ENCODE results near the gene NDUFB8. TPM values are rescaled to one million over a fixed set of nuclear protein-coding genes. Genes with fewer than 3 reads are reported as not detected.
A peak's percentile ranks its signal among the peaks of the same experiment; 100 is the strongest.
"Not testable (repeated sequence)": the region's sequence is repeated elsewhere in the genome, so short reads cannot be mapped to it uniquely, and the experiment has no call there.

The NDUFB8 gene
- polyA plus RNA-seq, result 100 to 1,000 TPM; 186 to 484 (median 406) TPM
- long read RNA-seq, donor 1, transcript NDUFB8-201 (5 exons, 671 nt), result major isoform, 228 of 506 reads
- long read RNA-seq, donor 1, transcript NDUFB8-205 (4 exons, 829 nt), result minor isoform, 21 of 506 reads
- long read RNA-seq, donor 1, transcript NDUFB8-207 (3 exons, 602 nt), result minor isoform, 9 of 506 reads
- long read RNA-seq, donor 1, transcript NDUFB8-204 (2 exons, 390 nt), result minor isoform, 108 of 506 reads
- long read RNA-seq, donor 1, partial matches to known transcripts, result 137 of 506 reads
- long read RNA-seq, donor 1, other reads (novel, unspliced or antisense), result 0 of 506 reads
- long read RNA-seq, donor 2, transcript NDUFB8-204 (2 exons, 390 nt), result minor isoform, 15 of 117 reads
- long read RNA-seq, donor 2, transcript NDUFB8-201 (5 exons, 671 nt), result major isoform, 50 of 117 reads
- long read RNA-seq, donor 2, partial matches to known transcripts, result 48 of 117 reads
- long read RNA-seq, donor 2, other reads (novel, unspliced or antisense), result 0 of 117 reads
- long read RNA-seq, donor 3, transcript NDUFB8-201 (5 exons, 671 nt), result major isoform, 90 of 240 reads
- long read RNA-seq, donor 3, transcript NDUFB8-205 (4 exons, 829 nt), result minor isoform, 8 of 240 reads
- long read RNA-seq, donor 3, transcript NDUFB8-204 (2 exons, 390 nt), result minor isoform, 54 of 240 reads
- long read RNA-seq, donor 3, partial matches to known transcripts, result 83 of 240 reads
- long read RNA-seq, donor 3, other reads (novel, unspliced or antisense), result 0 of 240 reads
- long read RNA-seq, donor 4, transcript NDUFB8-201 (5 exons, 671 nt), result major isoform, 7 of 10 reads
- long read RNA-seq, donor 4, partial matches to known transcripts, result 0 of 10 reads
- long read RNA-seq, donor 4, other reads (novel, unspliced or antisense), result 0 of 10 reads
- long read RNA-seq, donor 5, transcript NDUFB8-204 (2 exons, 390 nt), result minor isoform, 21 of 90 reads
- long read RNA-seq, donor 5, transcript NDUFB8-201 (5 exons, 671 nt), result major isoform, 31 of 90 reads
- long read RNA-seq, donor 5, partial matches to known transcripts, result 36 of 90 reads
- long read RNA-seq, donor 5, other reads (novel, unspliced or antisense), result 0 of 90 reads
- long read RNA-seq, donor 6, transcript NDUFB8-204 (2 exons, 390 nt), result minor isoform, 53 of 245 reads
- long read RNA-seq, donor 6, transcript NDUFB8-205 (4 exons, 829 nt), result minor isoform, 7 of 245 reads
- long read RNA-seq, donor 6, transcript NDUFB8-201 (5 exons, 671 nt), result major isoform, 81 of 245 reads
- long read RNA-seq, donor 6, partial matches to known transcripts, result 99 of 245 reads
- long read RNA-seq, donor 6, other reads (novel, unspliced or antisense), result 0 of 245 reads
- long read RNA-seq, donor 7, result 0 reads
- long read RNA-seq, donor 8, transcript NDUFB8-204 (2 exons, 390 nt), result minor isoform, 7 of 40 reads
- long read RNA-seq, donor 8, transcript NDUFB8-201 (5 exons, 671 nt), result major isoform, 19 of 40 reads
- long read RNA-seq, donor 8, partial matches to known transcripts, result 14 of 40 reads
- long read RNA-seq, donor 8, other reads (novel, unspliced or antisense), result 0 of 40 reads
- long read RNA-seq, donor 9, transcript NDUFB8-204 (2 exons, 390 nt), result minor isoform, 15 of 79 reads
- long read RNA-seq, donor 9, transcript NDUFB8-201 (5 exons, 671 nt), result major isoform, 28 of 79 reads
- long read RNA-seq, donor 9, partial matches to known transcripts, result 34 of 79 reads
- long read RNA-seq, donor 9, other reads (novel, unspliced or antisense), result 0 of 79 reads
- long read RNA-seq, donor 10, transcript NDUFB8-201 (5 exons, 671 nt), result major isoform, 119 of 254 reads
- long read RNA-seq, donor 10, transcript NDUFB8-204 (2 exons, 390 nt), result minor isoform, 47 of 254 reads
- long read RNA-seq, donor 10, transcript NDUFB8-205 (4 exons, 829 nt), result minor isoform, 12 of 254 reads
- long read RNA-seq, donor 10, partial matches to known transcripts, result 69 of 254 reads
- long read RNA-seq, donor 10, other reads (novel, unspliced or antisense), result 0 of 254 reads

GRCh38 chr10:100529475-100530298 lies at the start of gene NDUFB8:
Gene NDUFB8, minus strand, starts transcription at chr10:100529871. Its CDS starts 20 bp downstream, at chr10:100529851.
- no peaks in the 10 kb centered on the region for H3K27me3 ChIP-seq (ENCODE audit: control insufficient read depth in 3 of 3, insufficient read depth in 3 of 3, low read length in 3 of 3)
- H3K4me1 ChIP-seq (ENCODE audit: control insufficient read depth in 3 of 3, insufficient read depth in 2 of 3, low read depth in 1 of 3, low read length in 2 of 3), result peaks cover 0 to 5% (median 2%) of the 10 kb centered on the region in 3 donors
- DNase-seq (peak; percentile 94 to 96), FAIRE-seq (no peak)
- WGBS, 3 donors, result 0 to 1% (median 1%) methylated on average over 42 to 43 of the region's 43 CpGs
- H3K27ac ChIP-seq (ENCODE audit: low read depth in 1 of 3, low read length in 2 of 3), result peak within 1 kb of the TSS; percentile 27 to 76 (median 52)
- H3K4me3 ChIP-seq (ENCODE audit: low read depth in 1 of 3, low read length in 3 of 3), result peak within 1 kb of the TSS; percentile 68 to 90 (median 73)
- H3K9me3 ChIP-seq (ENCODE audit: control insufficient read depth in 2 of 2, insufficient read depth in 1 of 2, low read depth in 1 of 2, low read length in 1 of 2), result no peaks in the 10 kb centered on the region
- peaks cover 2 to 24% (median 11%) of the 10 kb centered on the region in 3 donors for H3K36me3 ChIP-seq (ENCODE audit: control insufficient read depth in 3 of 3, insufficient read depth in 2 of 3, low read depth in 1 of 3, low read length in 3 of 3)

GRCh38 chr10:100576282-100576635 lies 46.6 kb upstream of the NDUFB8 start:
- Histone ChIP-seq H3K4me3 (ENCODE audit: low read depth in 1 of 3, low read length in 3 of 3) (no peak overlapping the region), H3K27ac (ENCODE audit: low read depth in 1 of 3, low read length in 2 of 3) (no peak overlapping the region), H3K36me3 (ENCODE audit: control insufficient read depth in 3 of 3, insufficient read depth in 2 of 3, low read depth in 1 of 3, low read length in 3 of 3) (no peaks in the 10 kb centered on the region), H3K9me3 (ENCODE audit: control insufficient read depth in 2 of 2, insufficient read depth in 1 of 2, low read depth in 1 of 2, low read length in 1 of 2) (no peaks in the 10 kb centered on the region), H3K27me3 (ENCODE audit: control insufficient read depth in 3 of 3, insufficient read depth in 3 of 3, low read length in 3 of 3) (peaks cover 0 to 65% (median 14%) of the 10 kb centered on the region in 3 donors), H3K4me1 (ENCODE audit: control insufficient read depth in 3 of 3, insufficient read depth in 2 of 3, low read depth in 1 of 3, low read length in 2 of 3) (no peaks in the 10 kb centered on the region)
- DNase-seq (no peak), FAIRE-seq (no peak)
- 62 to 74% (median 62%) methylated on average over 5 of the region's 5 CpGs for WGBS, 3 donors

GRCh38 chr10:100575585-100576281 lies 46.1 kb upstream of the NDUFB8 start:
- Histone ChIP-seq H3K27me3 (ENCODE audit: control insufficient read depth in 3 of 3, insufficient read depth in 3 of 3, low read length in 3 of 3) (peaks cover 0 to 67% (median 18%) of the 10 kb centered on the region in 3 donors), H3K4me3 (ENCODE audit: low read depth in 1 of 3, low read length in 3 of 3) (no peak overlapping the region), H3K36me3 (ENCODE audit: control insufficient read depth in 3 of 3, insufficient read depth in 2 of 3, low read depth in 1 of 3, low read length in 3 of 3) (no peaks in the 10 kb centered on the region), H3K4me1 (ENCODE audit: control insufficient read depth in 3 of 3, insufficient read depth in 2 of 3, low read depth in 1 of 3, low read length in 2 of 3) (no peaks in the 10 kb centered on the region), H3K9me3 (ENCODE audit: control insufficient read depth in 2 of 2, insufficient read depth in 1 of 2, low read depth in 1 of 2, low read length in 1 of 2) (no peaks in the 10 kb centered on the region), H3K27ac (ENCODE audit: low read depth in 1 of 3, low read length in 2 of 3) (no peak overlapping the region)
- 81 to 85% (median 82%) methylated on average over 8 of the region's 8 CpGs for WGBS, 3 donors
- DNase-seq (no peak), FAIRE-seq (no peak)

- not testable (repeated sequence) for H3K9me3 ChIP-seq (ENCODE audit: control insufficient read depth in 2 of 2, insufficient read depth in 1 of 2, low read depth in 1 of 2, low read length in 1 of 2); H3K27ac ChIP-seq (ENCODE audit: low read depth in 1 of 3, low read length in 2 of 3); H3K4me1 ChIP-seq (ENCODE audit: control insufficient read depth in 3 of 3, insufficient read depth in 2 of 3, low read depth in 1 of 3, low read length in 2 of 3); H3K36me3 ChIP-seq (ENCODE audit: control insufficient read depth in 3 of 3, insufficient read depth in 2 of 3, low read depth in 1 of 3, low read length in 3 of 3); DNase-seq; FAIRE-seq; H3K4me3 ChIP-seq (ENCODE audit: low read depth in 1 of 3, low read length in 3 of 3)
- peaks cover 0 to 69% (median 22%) of the 10 kb centered on the region in 3 donors for H3K27me3 ChIP-seq (ENCODE audit: control insufficient read depth in 3 of 3, insufficient read depth in 3 of 3, low read length in 3 of 3)
- WGBS, 3 donors, result 79 to 84% (median 82%) methylated on average over 7 of the region's 7 CpGs
Measured at GRCh38 chr10:100575146-100575545, 45.5 kb upstream of the NDUFB8 start.

GRCh38 chr10:100571084-100571856 lies 41.6 kb upstream of the NDUFB8 start:
- H3K27me3 ChIP-seq (ENCODE audit: control insufficient read depth in 3 of 3, insufficient read depth in 3 of 3, low read length in 3 of 3), result peaks cover 0 to 80% (median 32%) of the 10 kb centered on the region in 3 donors
- no peak for FAIRE-seq
- H3K27ac ChIP-seq (ENCODE audit: low read depth in 1 of 3, low read length in 2 of 3), result no peak overlapping the region
- no peak for DNase-seq
- H3K4me1 ChIP-seq (ENCODE audit: control insufficient read depth in 3 of 3, insufficient read depth in 2 of 3, low read depth in 1 of 3, low read length in 2 of 3), result peaks cover 0 to 4% (median 0%) of the 10 kb centered on the region in 3 donors
- H3K9me3 ChIP-seq (ENCODE audit: control insufficient read depth in 2 of 2, insufficient read depth in 1 of 2, low read depth in 1 of 2, low read length in 1 of 2), result no peaks in the 10 kb centered on the region
- no peak overlapping the region for H3K4me3 ChIP-seq (ENCODE audit: low read depth in 1 of 3, low read length in 3 of 3)
- WGBS, 3 donors, result 81 to 87% (median 84%) methylated on average over 24 of the region's 24 CpGs
- H3K36me3 ChIP-seq (ENCODE audit: control insufficient read depth in 3 of 3, insufficient read depth in 2 of 3, low read depth in 1 of 3, low read length in 3 of 3), result no peaks in the 10 kb centered on the region

- H3K9me3 ChIP-seq (ENCODE audit: control insufficient read depth in 2 of 2, insufficient read depth in 1 of 2, low read depth in 1 of 2, low read length in 1 of 2), result no peaks in the 10 kb centered on the region
- DNase-seq, result no peak
- peak overlapping the region in 1 of 3 donors; percentile 32 for H3K4me3 ChIP-seq (ENCODE audit: low read depth in 1 of 3, low read length in 3 of 3)
- no peak overlapping the region for H3K27ac ChIP-seq (ENCODE audit: low read depth in 1 of 3, low read length in 2 of 3)
- H3K4me1 ChIP-seq (ENCODE audit: control insufficient read depth in 3 of 3, insufficient read depth in 2 of 3, low read depth in 1 of 3, low read length in 2 of 3), result peaks cover 0 to 4% (median 0%) of the 10 kb centered on the region in 3 donors
- H3K27me3 ChIP-seq (ENCODE audit: control insufficient read depth in 3 of 3, insufficient read depth in 3 of 3, low read length in 3 of 3), result peaks cover 0 to 82% (median 33%) of the 10 kb centered on the region in 3 donors
- no peaks in the 10 kb centered on the region for H3K36me3 ChIP-seq (ENCODE audit: control insufficient read depth in 3 of 3, insufficient read depth in 2 of 3, low read depth in 1 of 3, low read length in 3 of 3)
- no peak for FAIRE-seq
- WGBS, 3 donors, result 39 to 56% (median 53%) methylated on average over 8 of the region's 8 CpGs
Measured at GRCh38 chr10:100570506-100570905, 40.8 kb upstream of the NDUFB8 start.

Measured in small intestine (tissue), 16 donors.